ENCODE results near the gene SAMD3. TPM values are rescaled to one million over a fixed set of nuclear protein-coding genes. Genes with fewer than 3 reads are reported as not detected.

The SAMD3 gene
- total and polyA plus RNA-seq, 2 experiments from 2014 or later, result 3.8 to 4.9 TPM

DNA sequence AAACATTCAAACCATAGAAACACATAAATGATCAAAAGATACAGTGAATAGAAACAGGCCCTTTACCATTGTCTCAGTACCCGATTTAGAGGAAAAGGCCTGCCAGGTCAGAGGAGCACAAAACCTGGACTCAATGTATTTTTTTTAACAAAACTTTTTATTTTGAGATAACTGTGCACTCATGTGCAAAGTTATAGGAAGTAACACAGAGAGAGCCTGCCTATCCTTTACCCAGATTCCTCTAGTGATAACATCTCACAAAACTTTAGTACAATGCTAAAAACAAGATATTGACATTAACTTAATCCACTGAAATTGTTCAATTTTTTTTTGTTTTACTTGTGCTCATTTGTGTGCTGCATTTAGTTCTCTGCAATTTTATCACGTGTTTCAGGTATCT is 36.8 kb upstream of the SAMD3 start:
- Histone ChIP-seq H4K20me1 (replicated peaks; ENCODE audit: insufficient read depth) (no peaks in the 10 kb centered on the region), H3K79me2 (replicated peaks; ENCODE audit: insufficient read depth) (no peaks in the 10 kb centered on the region), H3K4me3 (no peak overlapping the region), H2AFZ (no peak overlapping the region), H3K4me1 (ENCODE audit: insufficient read depth) (no peaks in the 10 kb centered on the region), H3K9me2 (ENCODE audit: insufficient read depth) (no peaks in the 10 kb centered on the region), H3K27me3 (ENCODE audit: insufficient read depth) (no peaks in the 10 kb centered on the region), H3K36me3 (ENCODE audit: insufficient read depth) (no peaks in the 10 kb centered on the region), H3K4me2 (no peak overlapping the region), H3F3A (replicated peaks; ENCODE audit: low read depth) (no peaks in the 10 kb centered on the region), H3K27ac (ENCODE audit: low read depth) (no peak overlapping the region)
- H3K4me1 Mint-ChIP-seq, result no peaks in the 10 kb centered on the region
- peaks cover 35% of the 10 kb centered on the region for H3K9me3 Mint-ChIP-seq
- TF ChIP-seq, protein P1, sequence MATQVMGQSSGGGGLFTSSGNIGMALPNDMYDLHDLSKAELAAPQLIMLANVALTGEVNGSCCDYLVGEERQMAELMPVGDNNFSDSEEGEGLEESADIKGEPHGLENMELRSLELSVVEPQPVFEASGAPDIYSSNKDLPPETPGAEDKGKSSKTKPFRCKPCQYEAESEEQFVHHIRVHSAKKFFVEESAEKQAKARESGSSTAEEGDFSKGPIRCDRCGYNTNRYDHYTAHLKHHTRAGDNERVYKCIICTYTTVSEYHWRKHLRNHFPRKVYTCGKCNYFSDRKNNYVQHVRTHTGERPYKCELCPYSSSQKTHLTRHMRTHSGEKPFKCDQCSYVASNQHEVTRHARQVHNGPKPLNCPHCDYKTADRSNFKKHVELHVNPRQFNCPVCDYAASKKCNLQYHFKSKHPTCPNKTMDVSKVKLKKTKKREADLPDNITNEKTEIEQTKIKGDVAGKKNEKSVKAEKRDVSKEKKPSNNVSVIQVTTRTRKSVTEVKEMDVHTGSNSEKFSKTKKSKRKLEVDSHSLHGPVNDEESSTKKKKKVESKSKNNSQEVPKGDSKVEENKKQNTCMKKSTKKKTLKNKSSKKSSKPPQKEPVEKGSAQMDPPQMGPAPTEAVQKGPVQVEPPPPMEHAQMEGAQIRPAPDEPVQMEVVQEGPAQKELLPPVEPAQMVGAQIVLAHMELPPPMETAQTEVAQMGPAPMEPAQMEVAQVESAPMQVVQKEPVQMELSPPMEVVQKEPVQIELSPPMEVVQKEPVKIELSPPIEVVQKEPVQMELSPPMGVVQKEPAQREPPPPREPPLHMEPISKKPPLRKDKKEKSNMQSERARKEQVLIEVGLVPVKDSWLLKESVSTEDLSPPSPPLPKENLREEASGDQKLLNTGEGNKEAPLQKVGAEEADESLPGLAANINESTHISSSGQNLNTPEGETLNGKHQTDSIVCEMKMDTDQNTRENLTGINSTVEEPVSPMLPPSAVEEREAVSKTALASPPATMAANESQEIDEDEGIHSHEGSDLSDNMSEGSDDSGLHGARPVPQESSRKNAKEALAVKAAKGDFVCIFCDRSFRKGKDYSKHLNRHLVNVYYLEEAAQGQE (IDR thresholded peaks at IDR 0.05; ENCODE audit: unreplicated experiment), result no peak
- TF ChIP-seq STAT1 (IDR thresholded peaks at IDR 0.05; ENCODE audit: unreplicated experiment), result no peak
- TF ChIP-seq EZH2phosphoT487 (IDR thresholded peaks at IDR 0.05; ENCODE audit: unreplicated experiment), result no peak
- no peak for TF ChIP-seq ZNF114 (CRISPR knock-in tag; IDR thresholded peaks at IDR 0.05)
- no peak for TF ChIP-seq NANOG (IDR thresholded peaks at IDR 0.05; ENCODE audit: borderline replicate concordance)
- TF ChIP-seq CREB1 (CRISPR knock-in tag; IDR thresholded peaks at IDR 0.05; ENCODE audit: low read depth), result no peak
- TF ChIP-seq CTCF (conservative IDR thresholded peaks at IDR 0.05; ENCODE audit: low read depth in 2 of 2), result no peak
- TF ChIP-seq POLR2AphosphoS5 (IDR thresholded peaks at IDR 0.05; ENCODE audit: low read depth), result no peak
- TF ChIP-seq JUNB (IDR thresholded peaks at IDR 0.05; ENCODE audit: unreplicated experiment), result no peak
- TF ChIP-seq ZNF331 (CRISPR knock-in tag; IDR thresholded peaks at IDR 0.05; ENCODE audit: low read depth), result no peak
- no peak for TF ChIP-seq EZH2 (IDR thresholded peaks at IDR 0.05; ENCODE audit: low read depth, unreplicated experiment)
- TF ChIP-seq ETS1 (IDR thresholded peaks at IDR 0.05), result no peak
- TF ChIP-seq, protein P2, sequence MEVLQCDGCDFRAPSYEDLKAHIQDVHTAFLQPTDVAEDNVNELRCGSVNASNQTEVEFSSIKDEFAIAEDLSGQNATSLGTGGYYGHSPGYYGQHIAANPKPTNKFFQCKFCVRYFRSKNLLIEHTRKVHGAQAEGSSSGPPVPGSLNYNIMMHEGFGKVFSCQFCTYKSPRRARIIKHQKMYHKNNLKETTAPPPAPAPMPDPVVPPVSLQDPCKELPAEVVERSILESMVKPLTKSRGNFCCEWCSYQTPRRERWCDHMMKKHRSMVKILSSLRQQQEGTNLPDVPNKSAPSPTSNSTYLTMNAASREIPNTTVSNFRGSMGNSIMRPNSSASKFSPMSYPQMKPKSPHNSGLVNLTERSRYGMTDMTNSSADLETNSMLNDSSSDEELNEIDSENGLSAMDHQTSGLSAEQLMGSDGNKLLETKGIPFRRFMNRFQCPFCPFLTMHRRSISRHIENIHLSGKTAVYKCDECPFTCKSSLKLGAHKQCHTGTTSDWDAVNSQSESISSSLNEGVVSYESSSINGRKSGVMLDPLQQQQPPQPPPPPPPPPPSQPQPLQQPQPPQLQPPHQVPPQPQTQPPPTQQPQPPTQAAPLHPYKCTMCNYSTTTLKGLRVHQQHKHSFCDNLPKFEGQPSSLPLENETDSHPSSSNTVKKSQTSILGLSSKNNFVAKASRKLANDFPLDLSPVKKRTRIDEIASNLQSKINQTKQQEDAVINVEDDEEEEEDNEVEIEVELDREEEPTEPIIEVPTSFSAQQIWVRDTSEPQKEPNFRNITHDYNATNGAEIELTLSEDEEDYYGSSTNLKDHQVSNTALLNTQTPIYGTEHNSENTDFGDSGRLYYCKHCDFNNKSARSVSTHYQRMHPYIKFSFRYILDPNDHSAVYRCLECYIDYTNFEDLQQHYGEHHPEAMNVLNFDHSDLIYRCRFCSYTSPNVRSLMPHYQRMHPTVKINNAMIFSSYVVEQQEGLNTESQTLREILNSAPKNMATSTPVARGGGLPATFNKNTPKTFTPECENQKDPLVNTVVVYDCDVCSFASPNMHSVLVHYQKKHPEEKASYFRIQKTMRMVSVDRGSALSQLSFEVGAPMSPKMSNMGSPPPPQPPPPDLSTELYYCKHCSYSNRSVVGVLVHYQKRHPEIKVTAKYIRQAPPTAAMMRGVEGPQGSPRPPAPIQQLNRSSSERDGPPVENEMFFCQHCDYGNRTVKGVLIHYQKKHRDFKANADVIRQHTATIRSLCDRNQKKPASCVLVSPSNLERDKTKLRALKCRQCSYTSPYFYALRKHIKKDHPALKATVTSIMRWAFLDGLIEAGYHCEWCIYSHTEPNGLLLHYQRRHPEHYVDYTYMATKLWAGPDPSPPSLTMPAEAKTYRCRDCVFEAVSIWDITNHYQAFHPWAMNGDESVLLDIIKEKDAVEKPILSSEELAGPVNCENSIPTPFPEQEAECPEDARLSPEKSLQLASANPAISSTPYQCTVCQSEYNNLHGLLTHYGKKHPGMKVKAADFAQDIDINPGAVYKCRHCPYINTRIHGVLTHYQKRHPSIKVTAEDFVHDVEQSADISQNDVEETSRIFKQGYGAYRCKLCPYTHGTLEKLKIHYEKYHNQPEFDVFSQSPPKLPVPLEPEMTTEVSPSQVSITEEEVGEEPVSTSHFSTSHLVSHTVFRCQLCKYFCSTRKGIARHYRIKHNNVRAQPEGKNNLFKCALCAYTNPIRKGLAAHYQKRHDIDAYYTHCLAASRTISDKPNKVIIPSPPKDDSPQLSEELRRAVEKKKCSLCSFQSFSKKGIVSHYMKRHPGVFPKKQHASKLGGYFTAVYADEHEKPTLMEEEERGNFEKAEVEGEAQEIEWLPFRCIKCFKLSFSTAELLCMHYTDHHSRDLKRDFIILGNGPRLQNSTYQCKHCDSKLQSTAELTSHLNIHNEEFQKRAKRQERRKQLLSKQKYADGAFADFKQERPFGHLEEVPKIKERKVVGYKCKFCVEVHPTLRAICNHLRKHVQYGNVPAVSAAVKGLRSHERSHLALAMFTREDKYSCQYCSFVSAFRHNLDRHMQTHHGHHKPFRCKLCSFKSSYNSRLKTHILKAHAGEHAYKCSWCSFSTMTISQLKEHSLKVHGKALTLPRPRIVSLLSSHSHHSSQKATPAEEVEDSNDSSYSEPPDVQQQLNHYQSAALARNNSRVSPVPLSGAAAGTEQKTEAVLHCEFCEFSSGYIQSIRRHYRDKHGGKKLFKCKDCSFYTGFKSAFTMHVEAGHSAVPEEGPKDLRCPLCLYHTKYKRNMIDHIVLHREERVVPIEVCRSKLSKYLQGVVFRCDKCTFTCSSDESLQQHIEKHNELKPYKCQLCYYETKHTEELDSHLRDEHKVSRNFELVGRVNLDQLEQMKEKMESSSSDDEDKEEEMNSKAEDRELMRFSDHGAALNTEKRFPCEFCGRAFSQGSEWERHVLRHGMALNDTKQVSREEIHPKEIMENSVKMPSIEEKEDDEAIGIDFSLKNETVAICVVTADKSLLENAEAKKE (CRISPR knock-in tag; IDR thresholded peaks at IDR 0.05), result no peak
- no peak overlapping the region for H3K27ac Mint-ChIP-seq
- peaks cover 39% of the 10 kb centered on the region for H3K36me3 Mint-ChIP-seq (ENCODE audit: low read depth)
- H3K4me3 Mint-ChIP-seq, result no peak overlapping the region
- ATAC-seq (no peak), DNase-seq (ENCODE audit: low spot score) (no peak)
- peaks cover 1% of the 10 kb centered on the region for H3K27me3 Mint-ChIP-seq (ENCODE audit: insufficient read depth, low read depth, poor library complexity)
